Suprapubic skin (tissue), 4 donors: ENCODE data around the gene PRR36.

ENCODE experiments used
- CTCF ChIP-seq, 2 donors: fragments of 200-600 bp in 1 of 2; fragments of 450-650 bp in 1 of 2; sonication (generic) in 1 of 2; IDR thresholded peaks; one replicate each; pipeline ENCODE4 v1.5.1; 2016 to 2019; ENCODE audit warnings: antibody characterized with exemption in 2 of 2, mild to moderate bottlenecking in 1 of 2, moderate library complexity in 1 of 2
- POLR2A ChIP-seq, 2 donors: fragments of 450-650 bp; IDR thresholded peaks; one replicate each; pipeline ENCODE4 v1.6.1; 2017; ENCODE audit warnings: antibody characterized with exemption in 2 of 2, mild to moderate bottlenecking in 2 of 2, moderate library complexity in 2 of 2
- POLR2AphosphoS5 ChIP-seq, 3 donors: sonication (generic); formaldehyde crosslinking; IDR thresholded peaks; one replicate each; pipeline ENCODE4 v1.6.1; 2017; ENCODE audit warnings: antibody characterized with exemption in 3 of 3

- no peak for TF ChIP-seq CTCF (IDR thresholded peaks at IDR 0.05)
- TF ChIP-seq POLR2A (IDR thresholded peaks at IDR 0.05): no peak
- TF ChIP-seq POLR2AphosphoS5 (IDR thresholded peaks at IDR 0.05): no peak
Measured at GRCh38 chr19:7850000-7850813, 24.0 kb downstream of the PRR36 start.
